Vagina (tissue), 2 donors: ENCODE data around the gene TFF1. TPM values are rescaled to one million over a fixed set of nuclear protein-coding genes. Genes with fewer than 3 reads are reported as not detected.

Source experiments
- DNase-seq, 2 donors: peaks; one replicate each; pipeline ENCODE4 v3.0.0-alpha.2; 2017; ENCODE audit errors: extremely low spot score in 2 of 2
- H3K27ac ChIP-seq: fragments of 200-600 bp; sonication (generic); one replicate; pipeline ENCODE4 v1.5.1; 2019
- H3K27me3 ChIP-seq: fragments of 200-600 bp; sonication (generic); one replicate; pipeline ENCODE4 v1.5.1; 2019
- H3K36me3 ChIP-seq, 2 donors: fragments of 200-600 bp; sonication (generic); one replicate each; pipeline ENCODE4 v1.5.1; 2017 to 2019
- H3K4me1 ChIP-seq: fragments of 200-600 bp; sonication (generic); one replicate; pipeline ENCODE4 v1.5.1; 2019
- H3K4me3 ChIP-seq, 2 donors: fragments of 200-600 bp; sonication (generic); 1 replicate in 1 of 2; 2 replicates in 1 of 2; pipeline ENCODE4 v1.5.1; 2016 to 2019
- H3K9me3 ChIP-seq: fragments of 200-600 bp; sonication (generic); one replicate; pipeline ENCODE4 v1.5.1; 2019
- CTCF ChIP-seq, 3 experiments: fragments of 450-650 bp in 2 of 3; fragments of 200-600 bp in 1 of 3; sonication (generic) in 1 of 3; IDR thresholded peaks; one replicate each; pipeline ENCODE4 v1.5.1; 2017 to 2019; ENCODE audit warnings: antibody characterized with exemption in 3 of 3, mild to moderate bottlenecking in 2 of 3, moderate library complexity in 2 of 3
- POLR2A ChIP-seq, 2 donors: fragments of 450-650 bp; IDR thresholded peaks; one replicate each; pipeline ENCODE4 v1.6.1; 2017; ENCODE audit warnings: antibody characterized with exemption in 2 of 2, mild to moderate bottlenecking in 2 of 2, moderate library complexity in 2 of 2
- POLR2AphosphoS5 ChIP-seq, 2 donors: sonication (generic); formaldehyde crosslinking; IDR thresholded peaks; one replicate each; pipeline ENCODE4 v1.9.0; 2017; ENCODE audit warnings: antibody characterized with exemption in 2 of 2, mild to moderate bottlenecking in 2 of 2, low read depth in 1 of 2; ENCODE audit not compliant: insufficient read depth in 1 of 2
- intact Hi-C: fragments of 100-400 bp; cut with DNase I; formaldehyde crosslinking; loops from one replicate; pipeline ENCODE4 v1.15.1; 2023
- total RNA-seq: library from RNA; depleted of rRNA; stranded (reverse); fragments of >200 nt; gene quantifications from one replicate; pipeline ENCODE4 v1.2.3, GENCODE V29; 2016

Gene TFF1
- total RNA-seq, 1 donor from 2014 or later, result not detected

GRCh38 chr21:42381347-42381984 is 15.1 kb upstream of the TFF1 start:
- H3K4me1 ChIP-seq, result no peaks in the 10 kb centered on the region
- DNase-seq, result no peak
- no peak for TF ChIP-seq POLR2A (IDR thresholded peaks at IDR 0.05)
- TF ChIP-seq CTCF (IDR thresholded peaks at IDR 0.05), result no peak
- TF ChIP-seq POLR2AphosphoS5 (IDR thresholded peaks at IDR 0.05; ENCODE audit: insufficient read depth in 1 of 2, low read depth in 1 of 2), result no peak
- H3K9me3 ChIP-seq, result no peaks in the 10 kb centered on the region
- no peak overlapping the region for H3K27ac ChIP-seq
- H3K27me3 ChIP-seq, result no peaks in the 10 kb centered on the region
- H3K36me3 ChIP-seq, result no peaks in the 10 kb centered on the region
- intact Hi-C loops, result no loop called here
- no peak overlapping the region for H3K4me3 ChIP-seq

- TF ChIP-seq POLR2AphosphoS5 (IDR thresholded peaks at IDR 0.05; ENCODE audit: insufficient read depth in 1 of 2, low read depth in 1 of 2) (no peak), CTCF (IDR thresholded peaks at IDR 0.05) (no peak), POLR2A (IDR thresholded peaks at IDR 0.05) (no peak)
- Histone ChIP-seq H3K27me3 (no peaks in the 10 kb centered on the region), H3K27ac (no peak overlapping the region), H3K4me1 (no peaks in the 10 kb centered on the region), H3K9me3 (no peaks in the 10 kb centered on the region), H3K36me3 (no peaks in the 10 kb centered on the region), H3K4me3 (no peak overlapping the region)
- DNase-seq, result no peak
- intact Hi-C loops, result no loop called here
Measured at GRCh38 chr21:42379426-42380215, 13.3 kb upstream of the TFF1 start.

GRCh38 chr21:42378418-42378817 is 12.1 kb upstream of the TFF1 start:
- no peak overlapping the region for H3K4me3 ChIP-seq
- H3K9me3 ChIP-seq, result no peaks in the 10 kb centered on the region
- no peaks in the 10 kb centered on the region for H3K36me3 ChIP-seq
- no peak for DNase-seq
- intact Hi-C loops, result no loop called here
- H3K27me3 ChIP-seq, result no peaks in the 10 kb centered on the region
- no peak overlapping the region for H3K27ac ChIP-seq
- no peak for TF ChIP-seq POLR2AphosphoS5 (IDR thresholded peaks at IDR 0.05; ENCODE audit: insufficient read depth in 1 of 2, low read depth in 1 of 2)
- no peak for TF ChIP-seq CTCF (IDR thresholded peaks at IDR 0.05)
- TF ChIP-seq POLR2A (IDR thresholded peaks at IDR 0.05), result no peak
- H3K4me1 ChIP-seq, result no peaks in the 10 kb centered on the region

- intact Hi-C loops, result no loop called here
- DNase-seq, result no peak
Measured at GRCh38 chr21:42377951-42378340, 11.6 kb upstream of the TFF1 start.

More at GRCh38 chr21:42377951-42378340, 11.6 kb upstream of the TFF1 start:
- H3K4me1 ChIP-seq, result no peaks in the 10 kb centered on the region
- no peaks in the 10 kb centered on the region for H3K9me3 ChIP-seq
- H3K27ac ChIP-seq, result no peak overlapping the region
- H3K36me3 ChIP-seq, result no peaks in the 10 kb centered on the region
- H3K27me3 ChIP-seq, result no peaks in the 10 kb centered on the region
- TF ChIP-seq POLR2A (IDR thresholded peaks at IDR 0.05) (no peak), CTCF (IDR thresholded peaks at IDR 0.05) (no peak), POLR2AphosphoS5 (IDR thresholded peaks at IDR 0.05; ENCODE audit: insufficient read depth in 1 of 2, low read depth in 1 of 2) (no peak)
- no peak overlapping the region for H3K4me3 ChIP-seq
